OCI-LY1 (cell line): Measurements from ENCODE around the gene SYMPK.

Source experiments
- CTCF ChIP-seq: fragments of 200-600 bp; sonication (generic), shearing (Covaris generic); IDR thresholded peaks from 2 replicates; pipeline ENCODE4 v1.5.1; 2017; ENCODE audit warnings: mild to moderate bottlenecking, antibody characterized with exemption, low read length, moderate library complexity, mixed read lengths
- EZH2 ChIP-seq: fragments of 200-600 bp; sonication (generic), shearing (Covaris generic); IDR thresholded peaks from 2 replicates; pipeline ENCODE4 v1.8.0; 2017; ENCODE audit warnings: borderline replicate concordance, mixed run types, mild to moderate bottlenecking, antibody characterized with exemption, low read length, moderate library complexity, mixed read lengths

GRCh38 chr19:45770192-45771101 lies 92.5 kb downstream of the SYMPK start:
- peak; percentile 87 for TF ChIP-seq CTCF
- no peak for TF ChIP-seq EZH2
